MV-4-11 (cell line): Measurements from ENCODE around the gene ATP2A3.

Experiments
- DNase-seq: peaks from one replicate; lab custom pipeline; 2025; lab: John Stamatoyannopoulos, UW

ATP2A3 gene

DNA sequence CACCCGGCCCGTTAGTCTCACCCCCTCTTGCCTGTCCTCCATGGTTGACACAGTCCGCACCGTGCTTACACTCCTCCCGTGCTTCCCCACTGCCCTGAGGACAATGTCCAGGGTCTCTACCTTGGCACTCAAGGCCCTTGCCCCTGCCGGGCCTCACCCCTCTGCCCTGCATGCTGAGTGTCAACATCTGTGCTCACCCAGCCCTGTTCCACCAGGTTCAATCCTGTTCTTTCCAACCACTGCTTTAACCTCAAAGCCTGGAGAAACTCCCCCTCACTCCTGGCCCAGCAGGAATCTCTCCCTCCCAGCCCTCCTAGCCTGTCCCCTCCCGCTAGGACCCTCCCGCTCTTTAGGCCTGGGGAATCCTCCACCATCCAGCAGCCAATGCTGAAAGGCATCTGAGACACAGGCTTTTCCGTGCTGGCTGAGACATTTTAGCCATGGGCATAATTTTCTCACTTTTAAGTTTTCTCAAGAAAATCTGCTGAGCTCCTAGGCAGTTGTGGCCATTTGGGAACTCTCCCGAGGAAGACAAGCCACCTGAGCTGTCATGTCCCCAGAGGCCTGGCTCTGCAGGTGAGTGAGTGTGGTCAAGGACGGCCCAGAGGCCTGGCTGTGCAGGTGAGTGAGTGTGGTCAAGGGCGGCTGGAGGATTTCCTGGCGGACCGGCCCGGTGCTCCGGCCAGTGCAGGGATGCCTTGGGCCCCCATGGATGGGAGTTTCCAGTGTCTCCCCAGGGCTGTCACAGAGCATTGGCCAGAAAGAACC is 37.2 kb downstream of the ATP2A3 start:
- no peak for DNase-seq

DNA sequence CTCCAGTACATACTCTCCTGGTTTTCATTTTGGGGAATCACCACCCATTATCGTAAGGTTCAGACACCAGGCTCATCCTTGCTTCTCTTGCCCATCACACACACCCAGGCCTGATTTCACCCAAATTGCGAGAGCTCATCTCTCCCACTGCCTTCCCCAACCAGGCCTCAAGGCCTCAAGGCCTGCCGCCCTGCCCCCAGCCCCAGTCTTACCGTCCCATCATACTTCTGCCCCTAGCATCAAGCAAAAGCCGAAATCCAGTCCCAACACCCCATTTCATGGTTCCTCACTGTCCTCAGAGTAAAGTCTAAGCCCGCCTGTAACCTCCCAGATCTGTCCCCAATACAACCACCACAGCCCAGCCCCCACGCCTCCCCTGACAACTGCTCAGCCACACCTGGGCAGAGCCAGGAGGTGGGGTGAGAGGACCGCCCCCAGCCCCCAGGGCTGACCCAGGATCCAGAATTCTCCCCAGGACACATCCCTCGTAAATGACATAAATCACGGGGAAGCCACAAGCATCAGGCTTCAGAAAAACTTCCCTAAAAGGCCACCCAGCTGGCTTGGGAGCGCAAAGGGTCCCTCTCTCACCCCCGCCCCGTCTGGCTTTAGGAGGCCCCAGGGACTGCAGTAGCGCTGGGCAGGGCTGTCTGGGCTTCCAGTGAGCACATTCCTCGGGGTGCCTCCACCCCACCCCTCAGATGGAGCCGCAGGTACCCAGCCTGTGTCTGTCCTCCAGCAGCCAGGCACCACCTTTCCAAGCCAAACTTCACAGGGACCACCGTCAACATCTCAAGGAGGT is 38.4 kb downstream of the ATP2A3 start:
- DNase-seq, result no peak

DNA sequence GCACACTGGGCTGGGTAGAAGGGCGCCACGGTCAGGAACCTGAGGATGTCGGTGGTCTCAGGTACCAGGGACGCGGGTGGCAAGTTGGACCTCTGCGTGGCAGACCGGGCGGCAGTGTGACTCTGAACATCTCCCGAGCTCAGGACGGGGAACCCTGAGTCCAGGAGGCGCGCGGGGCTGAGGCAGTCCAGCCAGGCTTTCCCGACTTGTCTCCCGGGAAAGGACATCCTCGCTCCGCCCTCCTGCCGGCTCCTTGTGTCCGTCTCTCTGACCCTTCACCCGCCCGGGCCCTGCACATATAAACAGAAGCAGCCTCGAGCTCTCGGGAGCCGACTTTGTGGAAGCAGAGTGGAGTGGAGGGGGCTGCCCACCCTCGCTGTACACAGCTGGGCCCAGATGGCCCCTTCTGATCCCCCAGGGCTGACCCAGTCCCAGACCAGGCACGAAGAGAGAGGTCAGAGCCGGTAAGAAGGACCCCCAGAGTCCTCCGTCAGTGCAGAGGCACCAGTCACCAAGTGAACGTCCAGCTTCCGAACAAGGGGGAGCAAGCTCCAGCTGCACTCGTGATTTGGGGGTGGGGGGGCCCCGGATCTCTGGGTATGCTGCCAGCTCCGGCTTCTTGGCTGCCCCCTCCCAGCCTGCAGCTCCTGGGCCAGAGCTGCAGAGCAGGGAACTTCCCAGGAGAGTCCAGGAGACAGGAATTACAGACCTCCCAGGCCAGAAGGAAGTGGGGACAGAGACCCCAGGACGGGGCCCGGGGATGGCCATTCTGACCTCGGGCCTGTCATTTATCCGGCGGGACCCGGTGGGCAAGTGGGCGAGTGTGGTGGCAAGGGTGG is 39.5 kb downstream of the ATP2A3 start:
- no peak for DNase-seq

DNA sequence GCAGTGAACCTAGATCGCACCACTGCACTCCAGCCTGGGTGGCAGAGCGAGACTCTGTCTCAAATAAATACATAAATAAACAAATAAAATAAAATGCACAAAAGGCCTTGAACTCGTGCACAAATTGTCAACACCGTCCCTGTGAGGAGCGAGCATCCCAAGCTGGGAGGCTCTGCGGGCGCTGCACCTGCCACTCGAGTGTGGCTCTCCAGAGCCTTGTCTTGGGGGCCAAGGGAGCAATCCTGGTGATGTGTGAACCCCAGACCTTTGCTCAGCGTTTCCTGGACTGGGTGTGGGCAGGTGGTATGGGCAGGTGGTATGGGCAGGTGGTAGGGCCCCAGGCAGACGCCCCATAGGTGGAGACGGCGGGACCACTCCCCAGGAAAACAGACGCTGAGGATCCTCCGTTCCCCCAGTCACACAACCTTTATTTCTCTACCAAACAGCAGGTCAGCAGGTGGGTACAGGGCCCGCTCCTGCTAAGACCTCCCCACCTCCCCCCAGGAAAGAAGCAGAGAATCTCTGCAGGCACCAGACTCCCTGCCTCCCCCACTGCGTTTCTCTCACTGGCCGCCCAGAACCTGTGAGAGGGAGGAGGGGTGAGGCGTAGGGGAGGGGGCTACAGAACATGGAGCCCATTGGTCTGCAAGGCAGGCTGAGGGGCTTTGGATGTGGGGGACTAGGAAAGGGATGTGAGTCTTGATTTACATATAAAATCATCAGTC is 40.6 kb downstream of the ATP2A3 start:
- no peak for DNase-seq

DNA sequence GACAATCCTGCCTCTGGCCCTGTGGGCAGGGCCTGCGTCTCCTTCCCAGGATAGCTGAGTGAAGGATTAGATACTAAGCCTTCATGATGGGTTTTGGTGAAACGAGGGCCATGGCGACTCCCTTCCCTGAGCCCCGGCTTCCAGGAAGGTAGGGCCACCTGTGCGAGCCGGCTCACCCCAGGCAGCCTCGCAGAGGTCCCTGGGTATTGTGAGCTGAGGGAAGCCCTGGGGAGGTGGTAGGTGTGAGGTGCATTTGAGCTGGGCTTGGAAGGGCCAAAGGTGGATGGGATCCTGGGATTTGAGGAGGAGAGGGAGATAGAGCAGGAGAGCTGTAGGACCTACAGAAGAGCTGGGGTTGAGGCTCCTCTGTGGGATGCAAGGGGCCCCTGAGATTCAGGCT is 41.5 kb downstream of the ATP2A3 start:
- DNase-seq, result no peak

DNA sequence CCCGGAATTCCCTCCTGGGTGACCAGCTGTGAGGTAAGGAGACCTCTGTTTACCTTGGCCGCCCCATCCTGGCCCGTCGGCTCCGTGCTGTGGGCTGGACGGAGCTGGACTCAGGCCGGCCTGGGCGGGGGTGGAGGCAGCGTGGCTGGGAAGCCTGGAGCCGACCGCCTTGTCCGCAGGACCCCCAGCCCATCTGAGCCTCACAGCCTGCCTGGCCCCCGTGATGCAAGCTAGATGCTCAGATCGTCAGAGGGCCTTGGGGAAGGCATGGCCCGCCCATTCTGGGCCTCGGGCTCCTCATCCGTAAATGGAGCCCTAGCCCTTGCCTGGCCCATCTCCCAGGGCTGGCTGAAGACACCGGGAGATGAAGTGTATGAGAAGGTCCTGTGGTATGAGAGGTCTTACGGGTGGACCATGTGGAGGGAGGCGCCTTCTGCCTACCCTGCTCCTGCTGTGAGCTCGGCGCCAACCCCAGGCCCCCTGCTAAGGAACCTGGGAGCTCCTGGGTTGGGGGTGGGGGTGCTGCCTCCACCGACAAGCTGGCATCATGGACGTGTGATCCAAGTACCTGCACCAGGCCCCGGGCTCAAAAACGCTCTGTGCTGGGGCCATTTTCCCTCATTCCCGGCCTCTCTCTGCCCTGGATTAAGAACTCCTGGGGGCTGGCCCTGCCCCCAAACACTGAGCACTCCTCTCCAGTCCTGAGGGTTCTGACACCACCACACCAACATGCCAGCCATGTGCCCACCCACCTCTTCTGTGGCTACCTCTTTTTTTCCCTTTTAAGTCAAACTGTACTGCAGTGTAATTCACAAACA is 42.5 kb downstream of the ATP2A3 start:
- DNase-seq, result no peak

DNA sequence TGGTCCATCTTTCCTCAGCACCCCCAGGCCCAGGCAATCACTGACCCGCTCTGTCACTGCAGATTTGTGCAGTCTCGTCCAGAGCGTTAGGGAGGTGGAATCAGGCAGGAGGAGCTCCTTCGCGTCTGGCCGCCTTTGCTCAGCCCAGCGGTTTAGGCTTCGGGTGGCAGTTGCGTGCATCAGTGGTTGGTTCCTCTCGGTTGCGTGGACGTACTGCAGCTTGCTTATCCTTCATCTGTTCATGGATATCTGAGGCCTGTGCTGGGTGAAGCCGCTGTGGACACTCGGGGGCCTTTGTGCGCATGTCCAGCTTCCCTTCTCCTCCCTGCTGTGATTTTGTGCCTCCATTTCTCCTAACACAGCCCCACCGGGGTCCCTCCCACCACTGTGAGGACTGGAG is 43.2 kb downstream of the ATP2A3 start:
- peak; percentile 43 for DNase-seq

DNA sequence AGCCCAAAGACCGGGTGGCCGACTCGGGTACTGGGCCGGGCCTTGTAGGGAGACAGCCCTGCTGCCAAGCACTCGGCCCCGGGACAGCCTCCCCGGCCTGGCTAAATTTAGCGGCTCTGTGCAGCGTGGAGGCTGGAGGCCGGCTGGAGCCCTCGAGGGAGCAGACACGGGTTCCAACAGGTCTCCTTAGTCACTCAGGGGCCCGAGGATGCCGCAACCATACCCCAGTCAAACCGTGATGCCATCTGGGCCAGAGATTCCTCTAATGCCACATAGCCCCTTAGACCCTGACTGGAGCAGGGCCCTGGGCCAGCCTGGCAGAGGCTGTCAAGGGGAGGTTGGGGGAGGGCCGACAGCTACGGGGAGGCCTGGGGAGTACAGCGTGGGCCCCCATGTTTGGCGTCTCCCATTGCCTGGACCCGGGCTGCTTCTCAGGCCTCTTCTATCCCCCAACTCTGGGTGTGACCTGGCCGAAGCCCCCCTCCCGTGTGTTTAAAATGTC is 45.1 kb downstream of the ATP2A3 start:
- DNase-seq, result no peak

DNA sequence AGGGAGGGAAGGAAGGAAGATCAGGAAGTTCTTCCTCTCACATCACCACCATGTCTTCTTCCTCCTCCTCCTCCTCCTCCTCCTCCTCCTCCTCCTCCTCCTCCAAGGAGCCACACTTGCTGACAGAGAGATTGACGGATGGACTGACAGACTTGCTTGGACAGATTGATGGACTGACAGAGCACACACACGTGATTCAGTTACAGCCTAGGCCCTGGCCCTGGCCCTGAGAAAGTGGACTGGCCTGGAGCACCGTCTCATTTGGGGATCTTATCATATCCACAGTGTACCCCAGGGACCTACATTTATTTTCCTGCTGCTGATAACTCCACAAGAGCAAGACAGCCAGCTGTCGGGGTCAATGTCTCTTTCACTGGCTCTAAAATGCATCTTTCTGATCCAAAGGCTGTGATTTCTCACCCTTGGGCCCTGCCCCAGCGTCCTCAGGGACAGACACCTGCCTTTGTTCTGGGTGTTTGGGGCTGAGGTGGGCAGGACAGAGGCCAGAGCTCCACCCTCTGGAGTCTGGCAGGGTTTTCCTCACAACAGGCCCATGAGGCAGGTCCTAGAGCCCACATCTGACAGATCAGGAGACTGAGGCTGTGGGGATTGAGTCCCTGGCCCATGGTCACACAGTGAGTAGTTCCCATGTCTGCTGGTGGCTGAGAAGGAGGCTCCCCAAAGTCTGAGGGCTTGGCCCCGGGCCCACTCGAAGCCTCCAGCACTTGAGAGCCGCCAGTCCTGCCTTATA is 45.7 kb downstream of the ATP2A3 start:
- no peak for DNase-seq

DNA sequence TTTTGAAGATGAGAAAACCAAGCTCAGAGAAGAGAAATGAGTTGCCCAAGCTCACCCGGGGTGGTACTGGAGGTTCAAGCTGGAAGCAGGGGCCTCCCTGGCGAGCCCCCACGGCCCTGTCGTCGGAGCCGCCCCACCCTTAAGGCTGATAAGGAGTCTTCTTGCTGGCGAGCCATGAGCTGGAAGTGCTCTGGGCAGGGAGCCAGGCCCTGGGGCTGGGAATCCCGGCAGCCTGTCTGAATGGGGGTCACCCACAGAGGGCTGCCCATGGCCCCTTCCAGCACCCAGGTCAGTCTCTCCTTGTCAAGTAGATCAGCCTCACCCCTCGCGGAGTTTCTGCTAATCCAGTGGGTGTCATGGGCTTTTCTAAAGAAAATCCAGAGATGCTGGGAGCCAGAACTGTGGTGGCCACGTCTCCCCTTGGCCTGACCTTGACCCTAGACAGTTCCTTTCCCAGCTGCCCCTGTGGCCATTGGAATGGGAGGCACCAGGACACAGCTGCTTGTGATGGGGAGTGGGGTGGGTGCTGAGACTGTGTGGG is 46.8 kb downstream of the ATP2A3 start:
- DNase-seq, result no peak

DNA sequence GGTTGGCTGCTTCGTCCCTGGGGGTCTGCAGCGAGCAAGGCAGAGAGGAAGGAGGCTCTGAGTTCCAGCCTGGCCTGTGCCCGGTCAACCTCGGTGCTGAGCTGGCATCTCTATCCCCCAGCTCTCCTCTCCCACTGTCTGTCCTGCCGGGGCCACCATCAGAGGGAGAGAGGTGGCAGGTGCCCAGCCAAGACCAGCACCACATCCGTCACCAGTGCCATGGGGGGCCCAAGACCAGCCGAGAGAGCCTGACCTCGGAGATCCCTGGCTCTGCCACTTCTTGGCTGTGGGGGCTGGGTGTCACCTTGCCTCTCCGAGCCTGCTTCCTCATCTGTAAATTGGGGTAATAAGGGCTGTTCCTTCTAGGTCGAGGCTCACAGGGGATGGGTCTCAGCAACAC is 47.4 kb downstream of the ATP2A3 start:
- peak; percentile 33 for DNase-seq

DNA sequence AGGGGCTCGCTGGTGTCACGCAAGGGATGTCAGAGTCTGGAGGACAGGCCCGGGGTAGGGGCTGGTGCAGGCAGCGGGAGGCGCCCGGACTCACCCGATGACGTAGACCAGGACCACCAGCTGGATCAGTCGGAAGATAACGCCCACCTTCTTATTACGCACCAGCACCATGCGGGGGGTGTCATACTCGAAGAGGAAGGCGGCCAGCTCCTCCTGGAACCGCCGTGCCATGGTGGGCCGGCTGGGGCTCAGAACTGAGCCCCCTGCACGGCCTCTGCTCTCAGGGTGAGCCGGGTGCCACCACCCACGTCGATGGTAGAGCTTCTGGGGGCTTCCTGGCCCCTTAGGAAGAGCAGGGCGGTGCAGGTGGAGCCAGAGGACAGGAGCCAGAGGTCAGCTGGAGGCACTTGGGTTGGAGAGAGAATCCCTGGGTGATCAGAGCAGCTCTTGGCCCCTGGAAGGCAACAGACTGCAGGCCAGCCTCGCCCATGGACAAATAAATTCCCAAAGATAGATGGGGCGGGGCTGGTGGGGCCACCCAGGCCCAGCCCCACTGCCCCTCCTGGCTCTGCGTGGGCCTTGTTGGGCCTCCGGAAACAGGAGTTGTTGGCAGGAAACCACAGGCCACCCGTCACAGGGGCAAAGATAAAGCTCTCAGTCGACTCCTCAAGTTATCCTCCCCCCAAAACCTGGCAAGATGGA is 48.1 kb downstream of the ATP2A3 start, which contains the start of gene P2RX1:
P2RX1 (minus strand) TSS at position 471 of the 702 bp plus-strand sequence; CDS start at position 231, 240 bp downstream.
- peak; percentile 95 for DNase-seq

DNA sequence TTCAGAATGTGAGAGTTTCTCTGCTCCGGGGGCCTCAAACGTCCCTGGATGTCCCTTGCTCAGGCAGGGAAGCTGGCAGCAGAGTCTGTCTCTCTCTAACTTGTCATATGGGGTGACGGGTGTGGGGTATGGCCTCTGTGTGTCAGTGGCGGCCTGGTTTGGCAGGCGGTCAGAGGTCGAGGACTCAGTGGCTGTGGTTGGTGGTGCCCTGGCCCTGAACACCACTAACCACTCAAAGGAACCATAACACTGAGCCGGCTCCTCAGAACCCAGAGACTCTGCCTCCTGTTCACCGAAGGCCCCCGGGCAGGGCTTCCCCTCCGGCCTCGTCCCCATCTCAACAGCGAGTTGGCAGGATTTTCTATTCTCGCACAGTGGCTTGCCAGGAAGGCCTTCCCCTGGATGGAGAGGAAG is 48.6 kb downstream of the ATP2A3 start:
- DNase-seq, result peak; percentile 53

DNA sequence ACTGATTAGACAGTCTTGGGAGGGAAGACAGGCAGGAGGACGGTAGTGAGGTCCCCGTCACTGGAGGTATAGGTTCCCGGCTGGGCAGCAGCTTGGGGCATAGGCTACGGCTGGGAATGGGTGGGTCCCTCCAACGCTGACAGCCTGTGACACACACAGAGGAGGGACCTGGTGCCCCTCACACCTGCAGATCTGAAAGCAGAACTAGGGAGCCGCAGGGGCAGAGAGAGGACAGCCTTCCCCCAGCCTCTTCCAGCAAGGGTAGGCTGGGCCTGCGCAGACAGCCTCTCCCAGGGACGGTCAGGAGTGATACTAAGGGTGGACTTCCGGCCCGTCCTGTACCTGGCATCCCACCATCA is 49.9 kb downstream of the ATP2A3 start:
- peak; percentile 87 for DNase-seq

DNA sequence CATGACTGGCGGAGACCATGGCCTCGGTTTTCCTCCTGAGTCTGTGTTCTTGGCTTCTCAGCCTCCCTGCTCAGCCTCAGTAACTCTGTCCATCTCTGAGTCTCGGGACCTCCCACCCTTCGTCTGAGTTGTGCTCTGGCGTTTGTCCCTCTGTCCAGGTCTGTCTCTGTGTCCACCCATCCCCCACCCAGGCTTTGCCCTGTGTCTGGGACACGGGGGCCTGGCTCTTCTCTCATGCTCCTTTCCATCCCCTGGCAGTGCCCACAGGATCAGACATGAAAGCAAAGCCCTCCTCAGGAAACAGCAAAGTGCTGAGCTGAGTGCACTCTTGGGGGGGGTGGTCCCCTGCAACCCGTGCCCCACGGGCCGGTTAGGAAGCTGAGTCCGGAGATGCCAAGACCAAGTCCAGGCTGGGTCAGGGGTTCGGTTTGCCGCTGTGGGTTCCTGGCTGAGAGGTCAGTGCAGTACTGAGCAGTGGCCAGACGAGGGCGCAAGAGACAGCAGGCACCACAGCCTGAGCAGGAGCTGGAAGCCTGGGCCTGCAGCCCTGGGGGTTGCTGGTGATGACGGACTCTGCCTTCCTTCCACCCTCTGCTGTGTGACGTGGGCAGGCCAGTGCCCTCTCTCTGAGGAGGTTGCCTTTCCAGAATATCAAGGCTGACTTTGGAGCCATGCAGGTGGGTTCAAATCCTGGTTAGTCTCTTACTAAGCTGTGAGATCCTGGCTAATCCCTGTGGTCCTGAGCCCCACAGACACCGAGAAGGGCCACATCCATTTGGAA is 50.5 kb downstream of the ATP2A3 start:
- peak; percentile 80 for DNase-seq

DNA sequence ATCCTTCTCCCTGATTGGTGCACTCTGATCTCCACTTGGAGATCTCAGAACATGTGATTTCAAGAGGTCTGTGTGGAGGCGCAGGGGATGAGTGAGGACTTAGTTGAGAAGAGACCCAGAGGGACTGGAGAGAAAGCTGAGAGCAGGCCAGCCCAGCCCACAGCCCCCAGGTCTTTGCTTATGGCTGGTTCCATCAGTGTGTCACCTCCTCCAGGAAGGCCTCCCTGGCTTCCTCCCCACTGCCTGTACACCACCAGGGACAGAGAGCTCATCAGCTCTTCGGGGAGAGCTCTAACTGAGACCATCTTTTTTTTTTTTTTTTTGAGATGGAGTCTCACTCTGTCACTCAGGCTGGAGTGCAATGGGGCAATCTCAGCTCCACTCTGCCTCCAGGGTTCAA is 51.4 kb downstream of the ATP2A3 start:
- DNase-seq, result no peak

DNA sequence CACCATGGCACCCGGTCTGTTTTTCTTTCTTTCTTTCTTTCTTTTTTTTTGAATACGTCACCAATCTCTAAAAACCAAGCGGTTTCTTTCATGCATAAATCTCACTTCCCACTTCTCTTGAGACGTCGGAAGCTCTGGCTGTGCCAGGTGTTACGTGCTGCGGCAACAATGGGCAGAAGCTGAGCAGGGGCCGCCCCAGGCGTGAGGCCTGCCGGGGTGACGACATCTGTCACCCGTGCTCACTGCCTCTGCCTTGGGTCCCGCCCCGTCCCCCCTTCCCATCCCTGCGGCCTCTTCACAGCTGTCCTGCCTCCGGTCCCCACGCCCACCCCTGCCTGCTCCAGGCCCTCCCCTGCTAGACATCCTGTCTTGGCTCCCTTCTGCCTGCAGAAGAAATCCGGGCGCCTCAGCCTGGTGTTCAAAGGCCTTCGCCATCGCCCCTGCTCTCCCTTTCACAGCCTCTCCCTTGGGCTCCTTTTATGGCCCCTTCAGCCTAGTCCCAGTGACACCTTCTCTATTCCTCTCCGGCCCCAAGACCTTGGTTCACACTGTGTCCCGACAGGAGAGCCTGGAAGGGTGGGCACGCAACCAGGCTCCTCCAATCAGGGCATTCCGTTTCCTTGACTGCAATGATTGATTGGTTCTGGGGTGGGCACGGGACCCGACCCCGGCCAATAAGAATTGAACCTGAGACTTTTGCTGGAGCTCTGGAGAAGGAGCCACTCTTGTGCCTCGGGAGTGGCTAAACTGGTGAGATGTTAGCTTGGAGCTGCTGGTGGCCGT is 52.8 kb downstream of the ATP2A3 start:
- DNase-seq, result peak; percentile 96
